Liver (tissue), 9 donors: ENCODE data around the gene KCNIP4. TPM values are rescaled to one million over a fixed set of nuclear protein-coding genes. Genes with fewer than 3 reads are reported as not detected.

ENCODE experiments used
- DNase-seq: peaks from one replicate; pipeline ENCODE4 v3.0.0-alpha.2; 2017; ENCODE audit warnings: low spot score
- H3K27ac ChIP-seq, 2 donors: one replicate each; pipeline ENCODE4 v1.7.0; 2013; ENCODE audit warnings: inconsistent platforms in 2 of 2, low read length in 2 of 2, control low read depth in 1 of 2, low read depth in 1 of 2, mild to moderate bottlenecking in 1 of 2
- H3K27me3 ChIP-seq, 4 donors: one replicate each; pipeline versions ENCODE4 v1.6.1 to v1.7.0; 2013; ENCODE audit warnings: low read length in 3 of 4, inconsistent platforms in 1 of 4, mild to moderate bottlenecking in 1 of 4, moderate library complexity in 1 of 4; ENCODE audit not compliant: control insufficient read depth in 4 of 4, insufficient read depth in 4 of 4
- H3K36me3 ChIP-seq, 4 donors: one replicate each; pipeline versions ENCODE4 v1.6.1 to v1.7.0; 2013; ENCODE audit warnings: low read length in 3 of 4, mild to moderate bottlenecking in 3 of 4, low read depth in 1 of 4, moderate library complexity in 1 of 4; ENCODE audit not compliant: control insufficient read depth in 4 of 4, insufficient read depth in 3 of 4
- H3K4me1 ChIP-seq, 4 donors: one replicate each; pipeline versions ENCODE4 v1.6.1 to v1.7.0; 2013; ENCODE audit warnings: low read length in 3 of 4, mild to moderate bottlenecking in 3 of 4, moderate library complexity in 1 of 4; ENCODE audit not compliant: control insufficient read depth in 4 of 4, insufficient read depth in 4 of 4
- H3K4me3 ChIP-seq, 3 donors: one replicate each; pipeline versions ENCODE4 v1.6.1 to v1.7.0; 2013; ENCODE audit warnings: low read length in 3 of 3, control low read depth in 1 of 3, low read depth in 1 of 3, mild to moderate bottlenecking in 1 of 3
- H3K9ac ChIP-seq, 2 donors: one replicate each; pipeline ENCODE4 v1.7.0; 2013; ENCODE audit warnings: low read length in 2 of 2, mild to moderate bottlenecking in 2 of 2, moderate library complexity in 2 of 2, control low read depth in 1 of 2, low read depth in 1 of 2
- H3K9me3 ChIP-seq, 4 donors: one replicate each; pipeline versions ENCODE4 v1.6.1 to v1.7.0; 2013; ENCODE audit warnings: low read length in 3 of 4; ENCODE audit not compliant: control insufficient read depth in 4 of 4
- EGR1 ChIP-seq, 2 donors: IDR thresholded peaks; 2 replicates each; pipeline ENCODE4 v1.6.1; 2016 to 2018; ENCODE audit warnings: antibody characterized with exemption in 2 of 2, low read depth in 2 of 2
- FOXA1 ChIP-seq: IDR thresholded peaks from 2 replicates; pipeline ENCODE4 v1.6.1; 2016; ENCODE audit warnings: antibody characterized with exemption
- FOXA2 ChIP-seq: IDR thresholded peaks from 2 replicates; pipeline ENCODE4 v1.6.1; 2016; ENCODE audit warnings: antibody characterized with exemption
- JUND ChIP-seq, 2 donors: IDR thresholded peaks; 2 replicates each; pipeline ENCODE4 v1.6.1; 2016; ENCODE audit warnings: antibody characterized with exemption in 2 of 2
- NR2F2 ChIP-seq: IDR thresholded peaks from 2 replicates; pipeline ENCODE4 v1.6.1; 2016; ENCODE audit warnings: antibody characterized with exemption
- RAD21 ChIP-seq, 2 donors: IDR thresholded peaks; 2 replicates each; pipeline ENCODE4 v1.6.1; 2016; ENCODE audit warnings: antibody characterized with exemption in 2 of 2, mild to moderate bottlenecking in 2 of 2
- SP1 ChIP-seq: IDR thresholded peaks from 2 replicates; pipeline ENCODE4 v1.6.1; 2018; ENCODE audit warnings: antibody characterized with exemption, mild to moderate bottlenecking
- TAF1 ChIP-seq: conservative IDR thresholded peaks from 2 replicates; pipeline ENCODE4 v1.6.1; 2016; ENCODE audit warnings: antibody characterized with exemption, mild to moderate bottlenecking
- WGBS: extraction: QIAGEN DNeasy Blood & Tissue Kit; methylation state at CpG from one replicate; pipeline ENCODE4 v1.1.7; 2013; 5-methylcytosine and 5-hydroxymethylcytosine counted together
- polyA plus RNA-seq, 2 donors: library from polyadenylated mRNA; stranded (reverse) in 1 of 2; unstranded in 1 of 2; fragments of 200-250 nt in 1 of 2; fragments of >200 nt in 1 of 2; fragmentation: Nextera tagmentation in 1 of 2; extraction: Ambion mirVana in 1 of 2; gene quantifications; one replicate each; pipeline versions ENCODE4 v1.2.1 to v1.2.3, GENCODE V29; 2013 to 2015
- total RNA-seq, 2 donors: library from RNA; depleted of rRNA; stranded (reverse); fragments of >200 nt; gene quantifications; one replicate each; pipeline ENCODE4 v1.2.3, GENCODE V29; 2014
- TF ChIP-seq, protein P1 (sequence below): IDR thresholded peaks from 2 replicates; pipeline ENCODE4 v1.6.1; 2016; ENCODE audit warnings: antibody characterized with exemption
- TF ChIP-seq, protein P2 (sequence below): IDR thresholded peaks from 2 replicates; pipeline ENCODE4 v1.6.1; 2016; ENCODE audit warnings: antibody characterized with exemption
- TF ChIP-seq, protein P3 (sequence below): fragments of 150-350 bp; IDR thresholded peaks from 2 replicates; pipeline ENCODE4 v1.5.1; 2017; ENCODE audit warnings: improper control_type of control experiment, low read depth, low read length; ENCODE audit not compliant: missing input control
- donor health status: healthy.
- donor health status: healthy.
- donor health status: healthy.
- donor health status: healthy.
- donor health status: healthy.

KCNIP4 gene
- total and polyA plus RNA-seq, 4 donors, result 0.08 to 0.14 TPM; not detected in 2

DNA sequence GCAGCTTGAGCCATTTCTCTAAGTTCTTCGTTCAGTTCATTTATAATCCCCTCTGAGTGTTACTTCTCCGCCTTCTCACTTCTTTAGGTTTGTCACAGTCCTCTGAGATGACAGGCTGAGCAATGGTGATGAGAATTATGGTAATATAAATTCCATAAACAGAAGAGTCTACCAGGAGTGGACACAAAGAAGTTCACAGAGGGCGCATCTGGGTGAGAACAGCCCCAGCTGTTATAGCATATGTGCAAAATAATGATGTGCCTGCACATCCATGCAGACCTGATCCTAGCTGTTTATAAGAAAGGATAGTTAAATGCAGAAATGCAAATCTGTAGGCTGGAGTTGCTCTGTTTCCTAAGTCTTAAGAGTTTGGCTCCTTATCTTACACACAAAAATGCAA lies 377.5 kb downstream of the KCNIP4 start:
- H3K27ac ChIP-seq, result no peak overlapping the region
- no peak for TF ChIP-seq JUND (IDR thresholded peaks at IDR 0.05)
- no peak for TF ChIP-seq RAD21 (IDR thresholded peaks at IDR 0.05)
- no peak for TF ChIP-seq FOXA2
- H3K4me1 ChIP-seq, result no peaks in the 10 kb centered on the region
- no peaks in the 10 kb centered on the region for H3K9me3 ChIP-seq
- no peaks in the 10 kb centered on the region for H3K27me3 ChIP-seq
- 80% methylated on average over 3 of the region's 3 CpGs for WGBS
- DNase-seq, result no peak
- H3K36me3 ChIP-seq, result no peaks in the 10 kb centered on the region
- no peak overlapping the region for H3K4me3 ChIP-seq
- no peak overlapping the region for H3K9ac ChIP-seq

DNA sequence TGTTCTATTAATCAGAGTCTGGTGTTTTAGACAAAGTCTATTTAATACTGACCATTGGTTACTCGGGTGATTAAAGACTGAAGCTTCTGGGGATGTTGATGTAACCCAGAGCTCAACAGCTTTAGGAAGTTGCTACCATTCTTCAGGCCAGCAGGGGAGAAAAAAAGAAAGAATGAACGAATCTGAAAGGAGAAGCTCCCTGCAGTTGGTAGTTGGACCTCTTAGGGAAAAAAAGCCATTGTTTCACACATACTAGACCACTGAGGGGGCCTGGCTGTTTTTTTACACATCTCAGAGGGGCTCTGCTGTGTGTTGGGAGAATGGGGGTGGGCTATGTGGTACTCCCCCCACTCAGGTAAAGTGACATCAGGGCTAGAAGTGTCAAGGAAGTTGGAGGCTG lies 378.9 kb downstream of the KCNIP4 start:
- TF ChIP-seq JUND (IDR thresholded peaks at IDR 0.05) (no peak), FOXA1 (no peak), NR2F2 (no peak), FOXA2 (no peak), TAF1 (no peak), SP1 (no peak)
- TF ChIP-seq, protein P1, sequence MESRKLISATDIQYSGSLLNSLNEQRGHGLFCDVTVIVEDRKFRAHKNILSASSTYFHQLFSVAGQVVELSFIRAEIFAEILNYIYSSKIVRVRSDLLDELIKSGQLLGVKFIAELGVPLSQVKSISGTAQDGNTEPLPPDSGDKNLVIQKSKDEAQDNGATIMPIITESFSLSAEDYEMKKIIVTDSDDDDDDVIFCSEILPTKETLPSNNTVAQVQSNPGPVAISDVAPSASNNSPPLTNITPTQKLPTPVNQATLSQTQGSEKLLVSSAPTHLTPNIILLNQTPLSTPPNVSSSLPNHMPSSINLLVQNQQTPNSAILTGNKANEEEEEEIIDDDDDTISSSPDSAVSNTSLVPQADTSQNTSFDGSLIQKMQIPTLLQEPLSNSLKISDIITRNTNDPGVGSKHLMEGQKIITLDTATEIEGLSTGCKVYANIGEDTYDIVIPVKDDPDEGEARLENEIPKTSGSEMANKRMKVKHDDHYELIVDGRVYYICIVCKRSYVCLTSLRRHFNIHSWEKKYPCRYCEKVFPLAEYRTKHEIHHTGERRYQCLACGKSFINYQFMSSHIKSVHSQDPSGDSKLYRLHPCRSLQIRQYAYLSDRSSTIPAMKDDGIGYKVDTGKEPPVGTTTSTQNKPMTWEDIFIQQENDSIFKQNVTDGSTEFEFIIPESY, result no peak
- TF ChIP-seq, protein P2, sequence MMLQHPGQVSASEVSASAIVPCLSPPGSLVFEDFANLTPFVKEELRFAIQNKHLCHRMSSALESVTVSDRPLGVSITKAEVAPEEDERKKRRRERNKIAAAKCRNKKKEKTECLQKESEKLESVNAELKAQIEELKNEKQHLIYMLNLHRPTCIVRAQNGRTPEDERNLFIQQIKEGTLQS, result no peak
- TF ChIP-seq, protein P3, sequence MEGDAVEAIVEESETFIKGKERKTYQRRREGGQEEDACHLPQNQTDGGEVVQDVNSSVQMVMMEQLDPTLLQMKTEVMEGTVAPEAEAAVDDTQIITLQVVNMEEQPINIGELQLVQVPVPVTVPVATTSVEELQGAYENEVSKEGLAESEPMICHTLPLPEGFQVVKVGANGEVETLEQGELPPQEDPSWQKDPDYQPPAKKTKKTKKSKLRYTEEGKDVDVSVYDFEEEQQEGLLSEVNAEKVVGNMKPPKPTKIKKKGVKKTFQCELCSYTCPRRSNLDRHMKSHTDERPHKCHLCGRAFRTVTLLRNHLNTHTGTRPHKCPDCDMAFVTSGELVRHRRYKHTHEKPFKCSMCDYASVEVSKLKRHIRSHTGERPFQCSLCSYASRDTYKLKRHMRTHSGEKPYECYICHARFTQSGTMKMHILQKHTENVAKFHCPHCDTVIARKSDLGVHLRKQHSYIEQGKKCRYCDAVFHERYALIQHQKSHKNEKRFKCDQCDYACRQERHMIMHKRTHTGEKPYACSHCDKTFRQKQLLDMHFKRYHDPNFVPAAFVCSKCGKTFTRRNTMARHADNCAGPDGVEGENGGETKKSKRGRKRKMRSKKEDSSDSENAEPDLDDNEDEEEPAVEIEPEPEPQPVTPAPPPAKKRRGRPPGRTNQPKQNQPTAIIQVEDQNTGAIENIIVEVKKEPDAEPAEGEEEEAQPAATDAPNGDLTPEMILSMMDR, result no peak
- no peak for DNase-seq
- Histone ChIP-seq H3K27me3 (no peaks in the 10 kb centered on the region), H3K36me3 (no peaks in the 10 kb centered on the region), H3K9ac (no peak overlapping the region), H3K9me3 (no peaks in the 10 kb centered on the region), H3K4me1 (no peaks in the 10 kb centered on the region), H3K4me3 (no peak overlapping the region), H3K27ac (no peak overlapping the region)
- WGBS, result 31% methylated on average over 2 of the region's 2 CpGs

DNA sequence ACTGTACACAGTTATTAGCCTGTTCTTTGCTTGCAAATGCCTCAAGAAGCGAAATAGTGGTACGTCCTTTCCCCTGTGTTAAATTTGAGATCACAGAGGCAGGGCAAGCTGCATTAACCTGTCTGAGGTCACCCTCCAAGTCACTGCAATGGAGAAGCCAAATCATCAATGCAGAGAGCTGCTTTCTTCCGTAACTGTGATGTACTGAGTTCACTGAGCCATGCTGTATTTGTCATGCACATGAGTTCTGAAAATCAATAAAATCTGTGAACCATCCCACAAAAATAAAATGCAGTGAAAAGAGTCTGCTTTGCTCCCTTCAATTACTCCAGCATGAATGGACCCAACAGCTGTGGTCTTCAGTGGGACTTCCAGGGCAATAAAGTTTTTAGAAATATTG lies 393.5 kb downstream of the KCNIP4 start:
- no peak overlapping the region for H3K27ac ChIP-seq
- H3K27me3 ChIP-seq, result no peaks in the 10 kb centered on the region
- no peaks in the 10 kb centered on the region for H3K4me1 ChIP-seq
- H3K4me3 ChIP-seq, result no peak overlapping the region
- no peak overlapping the region for H3K9ac ChIP-seq
- no peaks in the 10 kb centered on the region for H3K36me3 ChIP-seq
- DNase-seq, result no peak
- TF ChIP-seq EGR1 (IDR thresholded peaks at IDR 0.05; ENCODE audit: low read depth in 2 of 2) (no peak), SP1 (no peak), NR2F2 (no peak)
- 66% methylated on average over 3 of the region's 3 CpGs for WGBS
- H3K9me3 ChIP-seq, result no peaks in the 10 kb centered on the region
